GM12891 (cell line): ENCODE results near the gene COL4A1.

Experiments
- PAX5 ChIP-seq: IDR thresholded peaks from 2 replicates; pipeline ENCODE4 v1.6.1; 2011; ENCODE audit warnings: low read length, moderate library complexity, mild to moderate bottlenecking; ENCODE audit not compliant: insufficient read depth, severe bottlenecking
- POLR2A ChIP-seq: IDR thresholded peaks from 2 replicates; pipeline ENCODE4 v1.6.1; 2011; ENCODE audit warnings: low read depth, low read length, control low read depth
- POLR2AphosphoS5 ChIP-seq: IDR thresholded peaks from 2 replicates; pipeline ENCODE4 v1.6.1; 2011; ENCODE audit warnings: low read depth, low read length, control low read depth
- SPI1 ChIP-seq: IDR thresholded peaks from 2 replicates; pipeline ENCODE4 v1.6.1; 2011; ENCODE audit warnings: low read depth, low read length, control low read depth
- TAF1 ChIP-seq: IDR thresholded peaks from 2 replicates; pipeline ENCODE4 v1.6.1; 2011; ENCODE audit warnings: low read depth, low read length, control low read depth

- no peak for TF ChIP-seq POLR2A
- TF ChIP-seq TAF1: no peak
- TF ChIP-seq PAX5: no peak
- no peak for TF ChIP-seq POLR2AphosphoS5
- no peak for TF ChIP-seq SPI1
Measured at GRCh38 chr13:110240352-110240751, 66.6 kb downstream of the COL4A1 start.
